Activated T-cell treated with anti-CD3 and anti-CD28 coated beads, Interleukin-2, amount 50 U/mL, for 4 hours (primary cell): Measurements from ENCODE around the gene TBC1D17. TPM values are rescaled to one million over a fixed set of nuclear protein-coding genes. Genes with fewer than 3 reads are reported as not detected.

Source experiments
- ATAC-seq, 2 donors: fragments of 200-7000 bp; cut with Tn5 transposase; one replicate each; pipeline ENCODE4 v1.10.0; 2021
- DNase-seq: peaks from one replicate; pipeline ENCODE4 v3.0.0-alpha.2; 2020
- H3K27me3 Mint-ChIP-seq: one replicate; pipeline ENCODE4 v1.8.0; 2021; ENCODE audit warnings: low read depth, mixed read lengths
- H3K36me3 Mint-ChIP-seq: one replicate; pipeline ENCODE4 v1.8.0; 2022; ENCODE audit warnings: mixed read lengths; ENCODE audit not compliant: insufficient read depth
- H3K4me1 Mint-ChIP-seq: one replicate; pipeline ENCODE4 v1.8.0; 2021; ENCODE audit warnings: low read depth, mixed read lengths
- H3K4me3 Mint-ChIP-seq: one replicate; pipeline ENCODE4 v1.8.0; 2021; ENCODE audit warnings: mild to moderate bottlenecking, moderate library complexity, mixed read lengths
- H3K9me3 Mint-ChIP-seq: one replicate; pipeline ENCODE4 v1.8.0; 2021; ENCODE audit warnings: mixed read lengths
- total RNA-seq, 3 donors: library from RNA; stranded (reverse); gene quantifications; one replicate each; pipeline ENCODE4 v1.2.1, GENCODE V29; 2021

The TBC1D17 gene
- total RNA-seq, 3 donors from 2014 or later, result 29.1 to 30.5 (median 29.3) TPM

GRCh38 chr19:49840736-49841249, 36.7 kb upstream of the TBC1D17 start:
- Mint-ChIP-seq H3K27me3 (no peaks in the 10 kb centered on the region), H3K9me3 (no peaks in the 10 kb centered on the region), H3K4me3 (no peak overlapping the region), H3K36me3 (peaks cover 23% of the 10 kb centered on the region), H3K4me1 (no peaks in the 10 kb centered on the region)
- DNase-seq (no peak), ATAC-seq (no peak)

GRCh38 chr19:49843265-49843664, 34.2 kb upstream of the TBC1D17 start:
- peaks cover 13% of the 10 kb centered on the region for H3K36me3 Mint-ChIP-seq

DNA sequence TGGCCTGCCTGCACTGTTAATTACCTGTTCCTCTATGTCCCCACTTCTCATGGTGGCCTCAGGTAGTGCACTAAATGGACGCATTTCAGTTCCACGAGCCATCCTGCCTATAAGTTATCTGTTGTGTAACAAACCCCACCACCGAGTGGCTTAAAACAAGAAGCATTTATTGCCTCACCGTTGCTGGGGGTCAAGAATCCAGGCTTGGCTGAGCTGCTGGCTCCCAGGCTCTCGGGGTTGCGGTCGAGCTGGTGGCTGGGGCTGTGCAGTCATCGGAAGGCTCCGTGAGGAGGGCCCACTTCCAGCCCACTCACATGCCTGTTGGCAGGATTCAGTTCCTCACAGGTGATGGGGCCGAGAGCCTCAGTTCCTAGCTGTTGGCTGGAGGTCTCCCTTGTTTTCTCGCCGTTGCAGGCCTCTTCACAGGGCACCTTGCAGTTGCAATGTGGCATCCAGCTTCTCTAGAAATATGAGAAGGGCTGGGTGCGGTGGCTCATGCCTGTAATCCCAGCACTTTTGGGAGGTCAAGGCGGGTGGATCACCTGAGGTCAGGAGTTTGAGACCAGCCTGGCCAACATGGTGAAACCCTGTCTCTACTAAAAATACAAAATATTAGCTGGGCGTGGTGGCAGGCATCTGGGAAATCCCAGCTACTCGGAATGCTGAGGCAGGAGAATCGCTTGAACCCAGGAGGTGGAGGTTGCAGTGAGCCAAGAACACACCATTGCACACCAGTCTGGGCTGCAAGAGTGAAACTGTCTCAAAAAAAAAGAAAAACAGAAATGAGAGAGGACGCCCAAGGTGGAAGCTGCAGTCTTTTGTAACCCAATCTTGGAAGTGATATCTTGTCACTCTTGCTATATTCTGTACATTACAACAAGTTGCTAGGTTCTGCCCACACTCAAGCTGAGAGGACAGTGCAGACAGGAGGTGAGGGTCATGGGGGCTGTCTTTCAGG, 33.1 kb upstream of the TBC1D17 start:
- DNase-seq, result no peak
- H3K4me3 Mint-ChIP-seq, result no peak overlapping the region
- H3K9me3 Mint-ChIP-seq, result peaks cover 6% of the 10 kb centered on the region
- H3K36me3 Mint-ChIP-seq, result peaks cover 5% of the 10 kb centered on the region
- H3K27me3 Mint-ChIP-seq, result no peaks in the 10 kb centered on the region
- ATAC-seq, result no peak
- peaks cover 17% of the 10 kb centered on the region for H3K4me1 Mint-ChIP-seq

More at GRCh38 chr19:49843265-49843664, 34.2 kb upstream of the TBC1D17 start:
- DNase-seq (no peak), ATAC-seq (no peak)
- Mint-ChIP-seq H3K4me1 (peaks cover 6% of the 10 kb centered on the region), H3K4me3 (no peak overlapping the region), H3K9me3 (no peaks in the 10 kb centered on the region), H3K27me3 (no peaks in the 10 kb centered on the region)

- Mint-ChIP-seq H3K27me3 (no peaks in the 10 kb centered on the region), H3K36me3 (peaks cover 5% of the 10 kb centered on the region), H3K4me3 (no peak overlapping the region), H3K4me1 (peaks cover 25% of the 10 kb centered on the region), H3K9me3 (peaks cover 6% of the 10 kb centered on the region)
- ATAC-seq (no peak), DNase-seq (no peak)
Measured at GRCh38 chr19:49845414-49845813, 32.1 kb upstream of the TBC1D17 start.

- H3K4me3 Mint-ChIP-seq, result no peak overlapping the region
- peaks cover 6% of the 10 kb centered on the region for H3K9me3 Mint-ChIP-seq
- ATAC-seq, result no peak
Measured at GRCh38 chr19:49846408-49846807, 31.1 kb upstream of the TBC1D17 start.

DNA sequence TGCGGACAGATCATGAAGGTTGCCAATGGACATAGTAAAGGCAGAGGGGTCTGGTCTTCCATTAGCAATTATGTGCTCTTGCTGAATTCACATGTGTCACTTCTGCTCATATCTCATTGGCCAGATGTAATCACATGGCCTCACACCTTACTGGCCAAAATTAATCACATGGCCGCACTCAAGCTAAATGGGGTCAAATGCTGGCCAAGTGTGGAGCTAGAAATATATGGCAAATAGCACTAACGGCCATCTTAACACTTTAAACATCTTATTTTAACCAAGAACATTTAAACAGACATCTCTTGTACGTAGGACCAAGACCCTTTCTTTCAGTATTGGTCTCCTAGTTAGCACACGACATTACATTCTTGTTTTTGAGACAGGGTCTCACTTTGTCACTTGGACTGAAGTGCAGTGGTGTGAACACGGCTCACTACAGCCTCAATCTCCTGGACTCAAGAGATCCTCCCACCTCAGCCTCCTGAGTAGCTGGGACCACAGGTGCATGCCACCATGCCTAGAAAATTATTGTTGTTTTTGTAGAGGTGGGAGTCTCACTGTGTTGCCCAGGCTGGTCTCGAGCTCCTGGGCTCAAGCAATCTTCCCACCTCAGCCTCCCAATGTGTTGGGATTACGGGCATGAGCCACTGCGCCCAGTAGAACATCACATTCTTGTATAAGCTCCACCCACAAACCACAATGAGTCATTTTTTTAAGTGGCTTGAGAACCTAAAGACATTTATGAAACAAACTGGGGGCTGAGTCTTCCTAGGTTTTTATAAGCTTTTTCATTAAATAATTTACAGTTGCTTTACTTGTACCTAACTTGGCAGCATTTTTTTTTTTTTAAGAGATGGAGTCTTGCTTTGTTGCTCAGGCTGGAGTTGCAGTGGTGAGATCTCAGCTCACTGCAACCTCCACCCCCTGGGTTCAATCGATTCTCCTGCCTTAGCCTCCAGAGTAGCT, 29.5 kb upstream of the TBC1D17 start:
- ATAC-seq, result no peak
- Mint-ChIP-seq H3K36me3 (peaks cover 2% of the 10 kb centered on the region), H3K4me1 (peaks cover 36% of the 10 kb centered on the region)

More at GRCh38 chr19:49846408-49846807, 31.1 kb upstream of the TBC1D17 start:
- Mint-ChIP-seq H3K36me3 (peaks cover 2% of the 10 kb centered on the region), H3K27me3 (no peaks in the 10 kb centered on the region), H3K4me1 (peaks cover 25% of the 10 kb centered on the region)
- DNase-seq, result no peak

GRCh38 chr19:49848938-49849337, 28.6 kb upstream of the TBC1D17 start:
- no peak for DNase-seq
- Mint-ChIP-seq H3K4me3 (peak overlapping the region; percentile 75), H3K4me1 (peaks cover 41% of the 10 kb centered on the region), H3K9me3 (peaks cover 6% of the 10 kb centered on the region), H3K36me3 (peaks cover 2% of the 10 kb centered on the region), H3K27me3 (no peaks in the 10 kb centered on the region)
- ATAC-seq, result no peak

More for the DNA sequence above, 29.5 kb upstream of the TBC1D17 start:
- peaks cover 6% of the 10 kb centered on the region for H3K9me3 Mint-ChIP-seq
- DNase-seq, result no peak
- H3K4me3 Mint-ChIP-seq, result no peak overlapping the region
- H3K27me3 Mint-ChIP-seq, result no peaks in the 10 kb centered on the region

DNA sequence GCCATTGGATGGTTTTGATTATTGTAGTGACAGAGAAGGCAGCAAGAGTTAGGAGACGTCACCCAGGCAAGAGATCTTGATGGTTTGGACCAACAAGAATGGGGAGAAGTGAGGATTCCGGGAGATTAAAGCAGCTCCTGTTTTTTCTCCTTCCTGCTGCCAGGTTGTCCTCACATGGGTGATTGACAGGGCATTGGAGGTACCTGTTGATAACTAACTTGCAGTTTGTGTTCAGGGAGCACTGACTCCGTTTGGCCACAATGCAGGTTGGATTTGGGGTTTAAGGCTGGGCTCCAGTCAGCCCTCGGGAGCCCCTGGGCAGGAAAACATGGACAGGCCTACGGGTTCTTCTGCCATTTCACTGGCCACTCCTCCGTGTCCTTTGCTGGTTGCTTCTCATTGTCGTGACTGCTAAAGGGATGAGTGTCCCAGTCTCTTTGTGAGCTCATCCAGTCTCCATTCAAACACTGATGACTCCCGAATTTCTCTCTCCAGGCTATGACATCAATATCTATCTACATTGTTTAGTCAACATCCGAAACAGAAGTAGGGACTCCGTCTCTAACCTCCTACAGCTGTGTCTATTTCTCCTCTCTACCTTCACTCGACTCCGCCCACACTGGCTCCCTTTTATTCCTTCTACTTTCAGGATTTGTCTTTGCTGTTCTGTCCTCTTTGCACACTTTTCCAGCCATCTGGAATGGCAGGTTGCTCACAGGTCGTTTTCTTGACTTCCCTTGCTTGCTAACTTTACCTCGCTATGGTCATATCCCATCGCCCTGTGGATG, 27.9 kb upstream of the TBC1D17 start:
- ATAC-seq, result no peak
- peak overlapping the region; percentile 88 for H3K4me3 Mint-ChIP-seq

DNA sequence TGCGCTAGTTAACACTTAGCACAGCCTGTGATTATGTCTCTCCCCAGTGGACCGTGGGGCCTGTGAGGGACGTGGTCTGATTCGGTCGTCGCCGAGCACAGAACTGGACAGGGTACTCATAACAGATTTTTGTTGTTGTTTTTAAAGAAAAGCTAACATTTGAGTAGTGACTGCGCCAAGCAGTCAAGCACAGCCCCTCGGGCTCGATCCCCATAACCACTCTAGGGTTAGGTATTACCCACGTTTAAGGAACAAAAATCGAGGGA, 27.3 kb upstream of the TBC1D17 start:
- Mint-ChIP-seq H3K4me3 (peak overlapping the region; percentile 88), H3K36me3 (peaks cover 2% of the 10 kb centered on the region), H3K9me3 (peaks cover 6% of the 10 kb centered on the region), H3K4me1 (peaks cover 41% of the 10 kb centered on the region), H3K27me3 (no peaks in the 10 kb centered on the region)
- DNase-seq (no peak), ATAC-seq (no peak)

More for the DNA sequence above, 27.9 kb upstream of the TBC1D17 start:
- DNase-seq, result no peak
- Mint-ChIP-seq H3K4me1 (peaks cover 41% of the 10 kb centered on the region), H3K9me3 (peaks cover 6% of the 10 kb centered on the region), H3K27me3 (no peaks in the 10 kb centered on the region), H3K36me3 (peaks cover 2% of the 10 kb centered on the region)

- Mint-ChIP-seq H3K36me3 (peaks cover 2% of the 10 kb centered on the region), H3K4me1 (peaks cover 41% of the 10 kb centered on the region), H3K4me3 (peak within 1 kb of the TSS; percentile 88), H3K27me3 (no peaks in the 10 kb centered on the region), H3K9me3 (peaks cover 6% of the 10 kb centered on the region)
- DNase-seq (peak; percentile 83), ATAC-seq (peak; percentile 87 to 89)
Measured at GRCh38 chr19:49850487-49851342, 26.8 kb upstream of the TBC1D17 start, which contains the start of gene PTOV1. PTOV1 (plus strand) TSS chr19:49851159.

- H3K27me3 Mint-ChIP-seq, result no peaks in the 10 kb centered on the region
Measured at GRCh38 chr19:49851456-49852259, 25.8 kb upstream of the TBC1D17 start.

DNA sequence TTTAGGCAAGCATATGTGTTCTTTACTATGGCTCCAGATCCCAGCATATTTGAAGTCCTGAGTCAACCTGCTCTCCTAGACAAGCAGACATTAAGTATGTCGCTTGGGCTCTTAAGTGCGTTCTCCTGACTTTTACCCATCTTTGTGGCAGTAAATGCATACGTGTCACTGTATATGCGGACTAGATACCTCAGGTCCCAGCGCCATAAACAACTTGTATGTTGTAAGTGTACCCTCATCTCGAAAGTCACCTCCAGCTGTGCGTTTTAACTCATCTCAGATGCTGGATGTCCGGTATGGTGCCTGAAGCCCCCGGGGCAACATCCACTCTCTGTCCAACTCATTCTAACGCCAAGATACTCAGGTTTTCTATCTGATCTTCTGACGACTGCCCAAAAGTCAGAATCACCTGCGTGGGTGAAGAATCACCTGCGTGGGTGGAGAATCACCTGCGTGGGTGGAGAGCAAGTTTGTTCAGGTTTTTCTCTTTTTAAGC, 24.8 kb upstream of the TBC1D17 start:
- Mint-ChIP-seq H3K4me3 (peak overlapping the region; percentile 84), H3K36me3 (peaks cover 2% of the 10 kb centered on the region), H3K4me1 (peaks cover 39% of the 10 kb centered on the region), H3K27me3 (no peaks in the 10 kb centered on the region), H3K9me3 (peaks cover 6% of the 10 kb centered on the region)
- DNase-seq (no peak), ATAC-seq (no peak)

More at GRCh38 chr19:49851456-49852259, 25.8 kb upstream of the TBC1D17 start:
- peak; percentile 7 to 10 for ATAC-seq
- H3K4me3 Mint-ChIP-seq, result peak overlapping the region; percentile 84
- no peak for DNase-seq
- peaks cover 2% of the 10 kb centered on the region for H3K36me3 Mint-ChIP-seq
- peaks cover 6% of the 10 kb centered on the region for H3K9me3 Mint-ChIP-seq
- H3K4me1 Mint-ChIP-seq, result peaks cover 41% of the 10 kb centered on the region
